Hepatocyte (in vitro differentiated cells): ENCODE measurements around the gene LAPTM5. TPM values are rescaled to one million over a fixed set of nuclear protein-coding genes. Genes with fewer than 3 reads are reported as not detected.
A peak's percentile ranks its signal among the peaks of the same experiment; 100 is the strongest.

Experiments
- DNase-seq: peaks from one replicate; pipeline ENCODE4 v3.0.0-alpha.2; 2016; ENCODE audit warnings: low spot score
- H2AFZ ChIP-seq: fragments of 200-600 bp; sonication (generic); 2 replicates; pipeline ENCODE4 v1.6.0; 2016; ENCODE audit warnings: antibody characterized with exemption, mild to moderate bottlenecking
- H3K27ac ChIP-seq: fragments of 200-600 bp; sonication (generic); 2 replicates; pipeline ENCODE4 v1.5.1; 2016; ENCODE audit warnings: mild to moderate bottlenecking
- H3K27me3 ChIP-seq: fragments of 200-600 bp; sonication (generic); 2 replicates; pipeline ENCODE4 v1.6.1; 2016
- H3K36me3 ChIP-seq: fragments of 200-600 bp; sonication (generic); replicated peaks from 2 replicates; pipeline ENCODE4 v1.5.1; 2016; ENCODE audit warnings: low read depth; ENCODE audit not compliant: insufficient read depth
- H3K4me1 ChIP-seq: fragments of 200-600 bp; sonication (generic); 2 replicates; pipeline ENCODE4 v1.5.1; 2016; ENCODE audit warnings: mild to moderate bottlenecking, moderate library complexity; ENCODE audit not compliant: insufficient read depth
- H3K4me2 ChIP-seq: fragments of 200-600 bp; sonication (generic); 2 replicates; pipeline ENCODE4 v1.6.0; 2016
- H3K4me3 ChIP-seq: fragments of 200-600 bp; sonication (generic); 2 replicates; pipeline ENCODE4 v1.5.1; 2016; ENCODE audit warnings: mild to moderate bottlenecking
- H3K79me2 ChIP-seq: fragments of 200-600 bp; sonication (generic); 2 replicates; pipeline ENCODE4 v1.6.0; 2017; ENCODE audit warnings: mild to moderate bottlenecking
- H3K9me2 ChIP-seq: fragments of 200-600 bp; sonication (generic); replicated peaks from 2 replicates; pipeline ENCODE4 v1.6.0; 2017; ENCODE audit warnings: mild to moderate bottlenecking; ENCODE audit not compliant: insufficient read depth
- H3K9me3 ChIP-seq: fragments of 200-600 bp; sonication (generic); 2 replicates; pipeline ENCODE4 v1.5.1; 2016; ENCODE audit warnings: low read depth, mild to moderate bottlenecking
- H4K20me1 ChIP-seq: fragments of 200-600 bp; sonication (generic); 2 replicates; pipeline ENCODE4 v1.6.0; 2016; ENCODE audit warnings: mild to moderate bottlenecking; ENCODE audit not compliant: insufficient read depth, poor library complexity, severe bottlenecking
- EZH2 ChIP-seq: fragments of 200-600 bp; sonication (generic); IDR thresholded peaks from 2 replicates; pipeline ENCODE4 v1.6.1; 2016; ENCODE audit warnings: antibody characterized with exemption, mild to moderate bottlenecking, borderline replicate concordance
- EZH2phosphoT487 ChIP-seq: fragments of 200-600 bp; sonication (generic); IDR thresholded peaks from one replicate; pipeline ENCODE4 v1.6.1; 2018; ENCODE audit warnings: antibody characterized with exemption, mild to moderate bottlenecking, low read depth, moderate library complexity; ENCODE audit not compliant: unreplicated experiment, severe bottlenecking
- WGBS: methylation state at CpG from one replicate; pipeline ENCODE4 v1.1.6; 2016; ENCODE audit warnings: low lambda C conversion rate; ENCODE audit errors: missing lambda C conversion rate; 5-methylcytosine and 5-hydroxymethylcytosine counted together
- polyA plus RNA-seq: library from polyadenylated mRNA; unstranded; fragments of >200 nt; fragmentation: Nextera tagmentation; extraction: Ambion mirVana; gene quantifications from 2 replicates; pipeline ENCODE4 v1.2.1, GENCODE V29; 2016
- total RNA-seq: library from RNA; depleted of rRNA; stranded (reverse); fragments of >200 nt; gene quantifications from 2 replicates; pipeline ENCODE4 v1.2.3, GENCODE V29; 2014
- TF ChIP-seq, protein P1 (sequence below): fragments of 200-600 bp; sonication (generic); IDR thresholded peaks from 2 replicates; pipeline ENCODE4 v1.5.1; 2016; ENCODE audit warnings: antibody characterized with exemption, mild to moderate bottlenecking; ENCODE audit not compliant: poor library complexity

Gene LAPTM5
- total and polyA plus RNA-seq, 2 experiments from 2014 or later, result 2.6 to 3.2 TPM

DNA sequence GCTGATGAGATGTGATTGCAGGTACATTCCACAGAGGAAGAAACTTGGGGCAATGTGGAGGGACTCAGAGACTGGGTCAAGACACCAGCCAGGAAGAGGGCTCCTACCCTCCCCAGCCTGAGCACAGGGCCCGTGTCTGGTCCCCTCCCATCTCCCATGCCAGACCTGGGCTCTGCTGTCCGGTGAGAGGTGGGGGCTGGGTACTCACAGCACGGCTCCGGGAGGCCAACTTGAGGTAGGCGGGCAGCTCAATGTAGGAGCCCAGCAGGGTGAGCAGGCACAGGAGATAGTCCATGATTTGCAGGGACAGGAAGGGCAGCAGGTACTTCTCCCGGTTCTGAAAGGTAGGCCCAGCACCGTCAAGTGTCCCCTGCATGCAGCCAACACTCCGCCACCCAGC, 18.0 kb downstream of the LAPTM5 start:
- Histone ChIP-seq H3K4me2 (no peak overlapping the region), H3K27ac (no peak overlapping the region), H3K9me3 (no peaks in the 10 kb centered on the region), H3K4me1 (peaks cover under 1% of the 10 kb centered on the region), H3K79me2 (no peaks in the 10 kb centered on the region), H2AFZ (no peak overlapping the region), H3K36me3 (no peaks in the 10 kb centered on the region), H3K4me3 (no peak overlapping the region), H3K27me3 (no peaks in the 10 kb centered on the region), H3K9me2 (no peaks in the 10 kb centered on the region), H4K20me1 (no peaks in the 10 kb centered on the region)
- no peak for DNase-seq
- 94% methylated on average over 8 of the region's 8 CpGs for WGBS
- TF ChIP-seq EZH2, result no peak
- TF ChIP-seq EZH2phosphoT487, result no peak
- TF ChIP-seq, protein P1, sequence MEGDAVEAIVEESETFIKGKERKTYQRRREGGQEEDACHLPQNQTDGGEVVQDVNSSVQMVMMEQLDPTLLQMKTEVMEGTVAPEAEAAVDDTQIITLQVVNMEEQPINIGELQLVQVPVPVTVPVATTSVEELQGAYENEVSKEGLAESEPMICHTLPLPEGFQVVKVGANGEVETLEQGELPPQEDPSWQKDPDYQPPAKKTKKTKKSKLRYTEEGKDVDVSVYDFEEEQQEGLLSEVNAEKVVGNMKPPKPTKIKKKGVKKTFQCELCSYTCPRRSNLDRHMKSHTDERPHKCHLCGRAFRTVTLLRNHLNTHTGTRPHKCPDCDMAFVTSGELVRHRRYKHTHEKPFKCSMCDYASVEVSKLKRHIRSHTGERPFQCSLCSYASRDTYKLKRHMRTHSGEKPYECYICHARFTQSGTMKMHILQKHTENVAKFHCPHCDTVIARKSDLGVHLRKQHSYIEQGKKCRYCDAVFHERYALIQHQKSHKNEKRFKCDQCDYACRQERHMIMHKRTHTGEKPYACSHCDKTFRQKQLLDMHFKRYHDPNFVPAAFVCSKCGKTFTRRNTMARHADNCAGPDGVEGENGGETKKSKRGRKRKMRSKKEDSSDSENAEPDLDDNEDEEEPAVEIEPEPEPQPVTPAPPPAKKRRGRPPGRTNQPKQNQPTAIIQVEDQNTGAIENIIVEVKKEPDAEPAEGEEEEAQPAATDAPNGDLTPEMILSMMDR, result no peak

DNA sequence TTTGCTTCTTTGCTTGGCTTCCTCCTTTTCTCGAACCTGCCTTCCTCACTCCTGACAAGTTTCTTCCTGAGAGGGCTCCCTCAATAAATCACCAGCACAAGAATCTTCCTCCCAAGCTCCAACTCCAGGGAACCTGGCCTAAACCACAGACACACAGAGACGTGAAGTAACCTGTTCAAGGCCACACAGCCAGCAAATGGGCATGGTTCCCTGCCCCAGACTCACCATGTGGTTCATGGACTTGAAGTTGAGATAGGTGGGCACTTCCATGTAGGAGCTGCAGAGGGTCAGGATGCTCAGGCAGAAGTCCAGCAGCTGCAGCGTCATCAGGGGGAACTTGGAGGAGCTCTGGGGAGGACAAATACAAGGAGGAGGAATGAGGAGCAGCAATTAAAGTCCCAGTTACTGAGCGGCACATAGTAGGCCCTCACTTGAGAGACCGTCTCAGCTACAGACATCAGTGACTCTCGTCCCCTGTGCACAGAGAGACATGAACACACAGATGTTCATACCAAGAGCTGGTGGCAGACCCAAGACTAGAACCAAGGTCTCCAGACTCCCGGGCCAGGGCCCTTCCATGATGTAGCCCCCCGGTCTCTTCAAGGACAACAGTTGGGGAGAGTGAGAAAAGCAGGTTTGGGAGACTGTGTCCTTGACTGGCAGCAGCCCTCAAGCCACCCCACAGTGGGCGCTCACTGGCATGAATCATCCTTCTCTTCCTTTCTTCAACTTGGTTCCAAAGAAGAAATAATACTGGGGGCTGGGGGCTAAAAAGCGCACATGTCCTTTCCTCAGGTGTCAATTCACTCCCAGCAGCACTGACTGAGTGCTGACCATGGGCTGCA, 18.6 kb downstream of the LAPTM5 start:
- H3K79me2 ChIP-seq, result no peaks in the 10 kb centered on the region
- 92% methylated on average over 10 of the region's 10 CpGs for WGBS
- no peaks in the 10 kb centered on the region for H4K20me1 ChIP-seq
- DNase-seq, result no peak
- H3K27me3 ChIP-seq, result no peaks in the 10 kb centered on the region
- H3K9me2 ChIP-seq, result no peaks in the 10 kb centered on the region
- no peaks in the 10 kb centered on the region for H3K36me3 ChIP-seq
- H3K9me3 ChIP-seq, result no peaks in the 10 kb centered on the region
- H3K4me1 ChIP-seq, result no peaks in the 10 kb centered on the region
- TF ChIP-seq EZH2 (no peak), EZH2phosphoT487 (no peak)
- TF ChIP-seq, protein P1, result no peak
- H3K27ac ChIP-seq, result peak overlapping the region; percentile 13
- H2AFZ ChIP-seq, result no peak overlapping the region
- H3K4me3 ChIP-seq, result no peak overlapping the region
- H3K4me2 ChIP-seq, result no peak overlapping the region

DNA sequence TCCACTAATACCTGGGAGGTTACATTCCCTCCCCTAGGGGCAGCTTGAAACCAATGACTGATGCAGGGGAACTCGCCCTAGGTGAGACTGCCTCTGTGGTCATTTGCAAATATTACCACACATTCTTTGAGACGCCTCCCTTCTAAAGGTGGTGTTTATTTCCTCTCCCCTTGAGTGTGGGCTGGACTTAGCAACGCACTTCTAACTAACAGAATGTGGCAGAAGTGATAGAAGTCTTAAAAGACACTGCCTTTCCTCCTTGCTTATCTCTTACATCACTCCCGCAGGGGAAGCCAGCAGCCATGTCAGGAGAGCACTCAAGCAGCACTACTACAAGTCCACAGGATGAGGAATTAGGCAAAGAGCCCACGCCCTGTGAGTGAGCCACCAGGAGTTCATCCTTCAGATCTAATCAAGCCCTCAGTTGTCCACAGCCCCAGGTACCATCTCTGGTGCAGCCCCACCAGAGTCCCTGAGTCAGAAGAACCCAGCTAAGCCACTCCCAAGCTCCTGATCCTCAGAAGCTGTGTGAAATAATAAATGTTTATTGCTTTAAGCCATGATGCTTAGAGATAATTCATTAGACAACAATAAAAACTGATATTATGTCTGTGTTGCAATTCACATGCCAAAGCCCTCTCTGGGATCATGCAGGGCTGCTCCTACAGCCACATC, 19.4 kb downstream of the LAPTM5 start:
- WGBS, result 61% methylated on average over 5 of the region's 5 CpGs

More for the DNA sequence above, 19.4 kb downstream of the LAPTM5 start:
- Histone ChIP-seq H3K9me3 (no peaks in the 10 kb centered on the region), H2AFZ (no peak overlapping the region), H3K79me2 (no peaks in the 10 kb centered on the region), H3K36me3 (no peaks in the 10 kb centered on the region), H3K4me3 (no peak overlapping the region), H3K9me2 (no peaks in the 10 kb centered on the region), H3K4me2 (no peak overlapping the region), H4K20me1 (no peaks in the 10 kb centered on the region), H3K27ac (peak overlapping the region; percentile 35), H3K4me1 (no peaks in the 10 kb centered on the region), H3K27me3 (no peaks in the 10 kb centered on the region)
- TF ChIP-seq, protein P1, result peak; percentile 9
- TF ChIP-seq EZH2, result no peak
- no peak for DNase-seq
